IMR-90 (cell line): ENCODE results near the gene KRTAP2-1. TPM values are rescaled to one million over a fixed set of nuclear protein-coding genes. Genes with fewer than 3 reads are reported as not detected.
"Not testable (repeated sequence)": the region's sequence is repeated elsewhere in the genome, so short reads cannot be mapped to it uniquely, and the experiment has no call there.

Experiments
- ATAC-seq: fragments of 200-7000 bp; cut with Tn5 transposase; 2 replicates; pipeline ENCODE4 v1.9.1; 2020; ENCODE audit warnings: low read depth, mild to moderate bottlenecking, moderate library complexity
- BruUV-seq: library from RNA; stranded (reverse); fragments of 400-500 nt; replicated peaks from 2 replicates; lab custom pipeline; 2021; lab: Mats Ljungman, UMichigan
- CTCF ChIA-PET: fragments of 300-600 bp; formaldehyde crosslinking; extraction: SDS; loops from one replicate; lab custom pipeline; 2021; ENCODE audit warnings: antibody characterized with exemption; lab: Yijun Ruan, JAX
- POLR2A ChIA-PET: fragments of 300-600 bp; sonication (Branson Sonifier 250); formaldehyde crosslinking; loops from one replicate; lab custom pipeline; 2022; ENCODE audit warnings: antibody characterized with exemption; ENCODE audit not compliant: unreplicated experiment; lab: Charles Lee
- DNase-seq: peaks from one replicate; pipeline ENCODE4 v3.0.0; 2013
- H2AFZ ChIP-seq: replicated peaks from 2 replicates; pipeline ENCODE3; 2013; ENCODE audit warnings: low read length, mild to moderate bottlenecking; ENCODE audit not compliant: poor library complexity
- H2AK5ac ChIP-seq: 2 replicates; pipeline ENCODE4 v1.6.1; 2013; ENCODE audit warnings: low read depth, low read length, inconsistent platforms
- H2AK9ac ChIP-seq: replicated peaks from 2 replicates; pipeline ENCODE3; 2013; ENCODE audit warnings: mild to moderate bottlenecking, low read depth, low read length, moderate library complexity; ENCODE audit not compliant: poor library complexity
- H2BK120ac ChIP-seq: 2 replicates; pipeline ENCODE4 v1.6.1; 2013; ENCODE audit warnings: low read depth, low read length, inconsistent platforms
- H2BK15ac ChIP-seq: 3 replicates; pipeline ENCODE4 v1.6.1; 2013; ENCODE audit warnings: low read depth, low read length, inconsistent platforms
- H2BK20ac ChIP-seq: 2 replicates; pipeline ENCODE4 v1.6.1; 2013; ENCODE audit warnings: low read depth, mild to moderate bottlenecking, inconsistent platforms, low read length, moderate library complexity
- H2BK5ac ChIP-seq: 2 replicates; pipeline ENCODE4 v1.6.1; 2013; ENCODE audit warnings: mild to moderate bottlenecking, low read depth, low read length, inconsistent platforms; ENCODE audit not compliant: poor library complexity, severe bottlenecking
- H3K14ac ChIP-seq: replicated peaks from 2 replicates; pipeline ENCODE4 v1.6.1; 2013; ENCODE audit warnings: low read depth, low read length, inconsistent platforms
- H3K18ac ChIP-seq: 2 replicates; pipeline ENCODE4 v1.6.1; 2013; ENCODE audit warnings: low read depth, low read length, control low read depth
- H3K23ac ChIP-seq: 2 replicates; pipeline ENCODE4 v1.6.1; 2013; ENCODE audit warnings: low read depth, low read length, inconsistent platforms
- H3K27ac ChIP-seq: 2 replicates; pipeline ENCODE4 v1.5.1; 2013; ENCODE audit warnings: mild to moderate bottlenecking, control low read depth, low read length; ENCODE audit not compliant: insufficient read depth
- H3K27me3 ChIP-seq: 2 replicates; pipeline ENCODE4 v1.6.1; 2013; ENCODE audit warnings: low read length; ENCODE audit not compliant: control insufficient read depth, insufficient read depth
- H3K36me3 ChIP-seq: 2 replicates; pipeline ENCODE4 v1.6.1; 2013; ENCODE audit warnings: low read length, mixed read lengths; ENCODE audit not compliant: control insufficient read depth, insufficient read depth
- H3K4ac ChIP-seq: 2 replicates; pipeline ENCODE4 v1.6.1; 2013; ENCODE audit warnings: low read depth, low read length, inconsistent platforms
- H3K4me1 ChIP-seq: 2 replicates; pipeline ENCODE4 v1.6.1; 2013; ENCODE audit warnings: low read length, mixed read lengths; ENCODE audit not compliant: control insufficient read depth, insufficient read depth
- H3K4me2 ChIP-seq: 2 replicates; pipeline ENCODE4 v1.6.1; 2013; ENCODE audit warnings: low read depth, mild to moderate bottlenecking, control low read depth, low read length, moderate library complexity
- H3K4me3 ChIP-seq: 2 replicates; pipeline ENCODE4 v1.5.1; 2013; ENCODE audit warnings: low read depth, mild to moderate bottlenecking, control low read depth, low read length, moderate library complexity; ENCODE audit not compliant: insufficient read depth
- H3K56ac ChIP-seq: 2 replicates; pipeline ENCODE4 v1.6.1; 2013; ENCODE audit warnings: low read length, inconsistent platforms; ENCODE audit not compliant: insufficient read depth; ENCODE audit errors: extremely low read depth
- H3K79me1 ChIP-seq, 2 experiments: 2 replicates each; pipeline ENCODE4 v1.6.1; 2013; ENCODE audit warnings: low read length in 2 of 2, inconsistent platforms in 1 of 2, low read depth in 1 of 2
- H3K9ac ChIP-seq: 2 replicates; pipeline ENCODE4 v1.6.1; 2013; ENCODE audit warnings: low read depth, low read length, control low read depth
- H3K9me1 ChIP-seq: 2 replicates; pipeline ENCODE4 v1.6.1; 2013; ENCODE audit warnings: low read length, inconsistent platforms; ENCODE audit not compliant: insufficient read depth
- H3K9me3 ChIP-seq: 2 replicates; pipeline ENCODE4 v1.6.1; 2013; ENCODE audit warnings: low read length; ENCODE audit not compliant: control insufficient read depth, insufficient read depth
- H4K20me1 ChIP-seq: 2 replicates; pipeline ENCODE4 v1.6.1; 2013; ENCODE audit warnings: low read length, inconsistent platforms; ENCODE audit not compliant: insufficient read depth
- H4K5ac ChIP-seq: 2 replicates; pipeline ENCODE4 v1.6.1; 2013; ENCODE audit warnings: mild to moderate bottlenecking, low read depth, low read length, control low read depth
- H4K8ac ChIP-seq, 2 experiments: 2 replicates each; pipeline ENCODE4 v1.6.1; 2013; ENCODE audit warnings: low read depth in 2 of 2, low read length in 2 of 2, control low read depth in 1 of 2, inconsistent platforms in 1 of 2
- H4K91ac ChIP-seq: 2 replicates; pipeline ENCODE4 v1.6.1; 2013; ENCODE audit warnings: low read depth, low read length, inconsistent platforms; ENCODE audit not compliant: insufficient read depth
- WGBS, 2 experiments: methylation state at CpG; one replicate each; pipeline versions ENCODE4 v1.1.5 to v1.1.7; 2013; ENCODE audit warnings: missing lambda C conversion rate in 2 of 2; ENCODE audit not compliant: insufficient read length in 1 of 2; ENCODE audit errors: extremely low coverage in 2 of 2; 5-methylcytosine and 5-hydroxymethylcytosine counted together
- dilution Hi-C: fragments of 300-500 bp; cut with HindIII; formaldehyde crosslinking; loops from one replicate; pipeline ENCODE4 v1.14.3; 2018; ENCODE audit warnings: low sequenced_read_pairs; ENCODE audit not compliant: unreplicated experiment
- in situ Hi-C: fragments of 300-500 bp; cut with MboI; formaldehyde crosslinking; loops from 3 replicates; pipeline ENCODE4 v1.14.3; 2019; ENCODE audit warnings: low sequenced_read_pairs, inconsistent platforms, mixed read lengths
- intact Hi-C: fragments of 100-400 bp; cut with micrococcal nuclease; formaldehyde crosslinking; loops from 2 replicates; pipeline ENCODE4 v1.10.0; 2022
- polyA plus RNA-seq, 3 experiments: library from polyadenylated mRNA; depleted of rRNA; stranded (reverse); fragments of >200 nt; gene quantifications; 2 replicates each; pipeline ENCODE4 v1.2.3, GENCODE V29; 2012; ENCODE audit warnings: low replicate concordance in 1 of 3
- total RNA-seq: library from RNA; depleted of rRNA; stranded (reverse); fragments of >200 nt; gene quantifications from 2 replicates; pipeline ENCODE4 v1.2.3, GENCODE V29; 2012

KRTAP2-1 gene
- total and polyA plus RNA-seq, 2 of the 4 experiments (the other 2 are of a cell fraction): not detected

GRCh38 chr17:41034346-41034935, 12.7 kb downstream of the KRTAP2-1 start, which contains the start of gene KRTAP1-3:
Gene KRTAP1-3, minus strand, starts transcription at chr17:41034874. Its CDS starts 53 bp downstream, at chr17:41034821.
- CTCF ChIA-PET, H3K14ac ChIP-seq, H4K5ac ChIP-seq, H3K23ac ChIP-seq, H3K9me1 ChIP-seq, DNase-seq, H3K36me3 ChIP-seq, H2BK120ac ChIP-seq, H3K56ac ChIP-seq, H3K4me3 ChIP-seq, in situ Hi-C loops, H3K27me3 ChIP-seq, H2AK9ac ChIP-seq, H3K9ac ChIP-seq, H3K18ac ChIP-seq, H3K9me3 ChIP-seq, H3K79me1 ChIP-seq, POLR2A ChIA-PET, H2BK20ac ChIP-seq, H2BK5ac ChIP-seq, H4K8ac ChIP-seq, H3K4me1 ChIP-seq, H2AFZ ChIP-seq, BruUV-seq, intact Hi-C loops, H3K4me2 ChIP-seq, ATAC-seq, H4K20me1 ChIP-seq, H3K27ac ChIP-seq, H3K4ac ChIP-seq, H2AK5ac ChIP-seq, dilution Hi-C loops, H4K91ac ChIP-seq: not testable (repeated sequence)
- 0 out of 3 replicates have a peak within 1 kb of the TSS, but pooled peaks have one; percentile 20 for H2BK15ac ChIP-seq
- WGBS, 2 experiments: 71% methylated on average over 1 of the region's 10 CpGs; no CpG with 5 or more reads in 1 of the 2 experiments
